Smooth muscle cell (in vitro differentiated cells): ENCODE measurements around the gene TCEAL1. TPM values are rescaled to one million over a fixed set of nuclear protein-coding genes. Genes with fewer than 3 reads are reported as not detected.
"Not testable (repeated sequence)": the region's sequence is repeated elsewhere in the genome, so short reads cannot be mapped to it uniquely, and the experiment has no call there.

ENCODE experiments used
- DNase-seq: peaks from one replicate; lab custom pipeline; 2025; ENCODE audit not compliant: unreplicated experiment; lab: John Stamatoyannopoulos, UW
- H2AFZ ChIP-seq: fragments of 200-600 bp; sonication (generic); 2 replicates; pipeline ENCODE4 v1.6.0; 2016; ENCODE audit warnings: antibody characterized with exemption, low read depth, mild to moderate bottlenecking
- H3F3A ChIP-seq: fragments of 200-600 bp; sonication (generic); 2 replicates; pipeline ENCODE4 v1.6.0; 2017; ENCODE audit warnings: antibody characterized with exemption, low read depth
- H3K27ac ChIP-seq: fragments of 200-600 bp; sonication (generic); 2 replicates; pipeline ENCODE4 v1.5.1; 2016; ENCODE audit warnings: low read depth, mild to moderate bottlenecking
- H3K27me3 ChIP-seq: fragments of 200-600 bp; sonication (generic); 2 replicates; pipeline ENCODE4 v1.6.1; 2016; ENCODE audit warnings: low read depth, mild to moderate bottlenecking
- H3K36me3 ChIP-seq: fragments of 200-600 bp; sonication (generic); 2 replicates; pipeline ENCODE4 v1.5.1; 2016; ENCODE audit warnings: low read depth
- H3K4me1 ChIP-seq: fragments of 200-600 bp; sonication (generic); 2 replicates; pipeline ENCODE4 v1.5.1; 2016; ENCODE audit warnings: low read depth
- H3K4me2 ChIP-seq: fragments of 200-600 bp; sonication (generic); 2 replicates; pipeline ENCODE4 v1.6.0; 2016; ENCODE audit warnings: mild to moderate bottlenecking
- H3K4me3 ChIP-seq: fragments of 200-600 bp; sonication (generic); 2 replicates; pipeline ENCODE4 v1.5.1; 2016; ENCODE audit warnings: mild to moderate bottlenecking
- H3K79me2 ChIP-seq: fragments of 200-600 bp; sonication (generic); 2 replicates; pipeline ENCODE4 v1.6.0; 2016; ENCODE audit warnings: low read depth, mild to moderate bottlenecking
- H3K9ac ChIP-seq: fragments of 200-600 bp; sonication (generic); 2 replicates; pipeline ENCODE4 v1.6.0; 2016; ENCODE audit warnings: low read depth
- H3K9me3 ChIP-seq: fragments of 200-600 bp; sonication (generic); replicated peaks from 2 replicates; pipeline ENCODE4 v1.5.1; 2016; ENCODE audit warnings: low read depth
- H4K20me1 ChIP-seq: fragments of 200-600 bp; sonication (generic); 2 replicates; pipeline ENCODE4 v1.6.0; 2016; ENCODE audit warnings: low read depth
- CTCF ChIP-seq: fragments of 200-600 bp; sonication (generic); IDR thresholded peaks from 2 replicates; pipeline ENCODE4 v1.5.1; 2017; ENCODE audit warnings: borderline replicate concordance, mild to moderate bottlenecking, antibody characterized with exemption; ENCODE audit not compliant: insufficient read depth, poor library complexity, severe bottlenecking
- WGBS: methylation state at CpG from one replicate; pipeline ENCODE4 v1.1.7; 2016; ENCODE audit warnings: low lambda C conversion rate; 5-methylcytosine and 5-hydroxymethylcytosine counted together
- polyA plus RNA-seq: library from polyadenylated mRNA; unstranded; fragments of >200 nt; fragmentation: Nextera tagmentation; extraction: Ambion mirVana; gene quantifications from 2 replicates; pipeline ENCODE4 v1.2.1, GENCODE V29; 2016
- total RNA-seq: library from RNA; depleted of rRNA; stranded (reverse); fragments of >200 nt; gene quantifications from 2 replicates; pipeline ENCODE4 v1.2.3, GENCODE V29; 2014

Gene TCEAL1
- total and polyA plus RNA-seq, 2 experiments from 2014 or later, result 16.7 to 22.1 TPM

GRCh38 chrX:103658681-103659433 is 30.1 kb downstream of the TCEAL1 start:
- Histone ChIP-seq H3K4me3 (no peak overlapping the region), H2AFZ (no peak overlapping the region), H3K27ac (no peak overlapping the region), H3K27me3 (peaks cover 12% of the 10 kb centered on the region), H3K9me3 (no peaks in the 10 kb centered on the region), H3K36me3 (no peaks in the 10 kb centered on the region), H4K20me1 (no peaks in the 10 kb centered on the region), H3K79me2 (no peaks in the 10 kb centered on the region), H3K4me2 (no peak overlapping the region), H3F3A (no peaks in the 10 kb centered on the region), H3K9ac (no peak overlapping the region), H3K4me1 (peaks cover 6% of the 10 kb centered on the region)
- DNase-seq, result no peak
- TF ChIP-seq CTCF, result no peak
- 74% methylated on average over 5 of the region's 5 CpGs for WGBS

GRCh38 chrX:103659460-103659859 is 30.7 kb downstream of the TCEAL1 start:
- Histone ChIP-seq H3K4me1 (peaks cover 11% of the 10 kb centered on the region), H3K27me3 (peaks cover 18% of the 10 kb centered on the region)
- H3K27ac ChIP-seq, H3K4me2 ChIP-seq, DNase-seq, H2AFZ ChIP-seq, H3F3A ChIP-seq, H4K20me1 ChIP-seq, H3K4me3 ChIP-seq, H3K9me3 ChIP-seq, H3K36me3 ChIP-seq, H3K79me2 ChIP-seq, H3K9ac ChIP-seq: not testable (repeated sequence)
- 90% methylated on average over 2 of the region's 2 CpGs for WGBS

- WGBS, result 45% methylated on average over 23 of the region's 23 CpGs
- H3K4me2 ChIP-seq, result no peak overlapping the region
- no peaks in the 10 kb centered on the region for H4K20me1 ChIP-seq
- H3K9me3 ChIP-seq, result no peaks in the 10 kb centered on the region
- DNase-seq, result no peak
- no peak overlapping the region for H2AFZ ChIP-seq
- no peak overlapping the region for H3K9ac ChIP-seq
- no peak overlapping the region for H3K27ac ChIP-seq
- no peak overlapping the region for H3K4me3 ChIP-seq
- H3F3A ChIP-seq, result no peaks in the 10 kb centered on the region
- peaks cover 11% of the 10 kb centered on the region for H3K4me1 ChIP-seq
- H3K36me3 ChIP-seq, result no peaks in the 10 kb centered on the region
- peaks cover 26% of the 10 kb centered on the region for H3K27me3 ChIP-seq
- no peak for TF ChIP-seq CTCF
- H3K79me2 ChIP-seq, result no peaks in the 10 kb centered on the region
Measured at GRCh38 chrX:103663981-103664762, 35.4 kb downstream of the TCEAL1 start.

GRCh38 chrX:103666202-103667107 is 37.7 kb downstream of the TCEAL1 start:
- Histone ChIP-seq H3F3A (no peaks in the 10 kb centered on the region), H3K79me2 (no peaks in the 10 kb centered on the region), H3K27me3 (peaks cover 26% of the 10 kb centered on the region), H3K4me3 (no peak overlapping the region), H3K36me3 (no peaks in the 10 kb centered on the region), H3K4me2 (no peak overlapping the region), H3K9ac (no peak overlapping the region), H4K20me1 (no peaks in the 10 kb centered on the region), H2AFZ (no peak overlapping the region), H3K9me3 (no peaks in the 10 kb centered on the region), H3K27ac (no peak overlapping the region), H3K4me1 (peaks cover 11% of the 10 kb centered on the region)
- WGBS, result 87% methylated on average over 3 of the region's 3 CpGs
- no peak for DNase-seq
- TF ChIP-seq CTCF, result no peak
